ENCODE results near the gene SLC41A3.
"Not testable (repeated sequence)": the region's sequence is repeated elsewhere in the genome, so short reads cannot be mapped to it uniquely, and the experiment has no call there.

The SLC41A3 gene

DNA sequence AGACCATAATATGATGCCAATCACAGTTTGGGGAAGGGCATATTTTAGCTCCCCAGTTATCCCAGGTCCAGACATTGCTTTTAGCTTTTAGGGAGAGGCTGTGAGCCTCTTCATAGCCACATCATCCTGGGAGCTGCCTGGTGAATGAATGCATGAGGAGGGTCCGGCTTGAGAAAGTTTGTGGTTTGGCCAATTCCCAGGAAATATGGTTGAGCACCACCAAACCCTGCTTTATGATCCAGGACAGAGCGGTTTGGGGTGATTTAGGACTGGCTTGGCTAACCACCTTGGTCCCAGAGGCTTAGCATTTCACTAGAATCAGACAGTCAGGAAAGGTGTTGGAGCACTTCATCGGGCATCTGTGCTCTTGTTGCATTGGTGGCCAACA is 107.9 kb downstream of the SLC41A3 start:
- H3K9me3 ChIP-seq (ENCODE audit: control insufficient read depth, insufficient read depth, low read depth, low read length); POLR2A ChIA-PET; H3K4me3 ChIP-seq (ENCODE audit: low read depth, low read length); H3K36me3 ChIP-seq (ENCODE audit: control insufficient read depth in 2 of 2, insufficient read depth in 1 of 2, low read length in 2 of 2); CTCF ChIA-PET; H3K27ac ChIP-seq (ENCODE audit: extremely low read depth, low read depth, low read length); H3K4me1 ChIP-seq (ENCODE audit: control insufficient read depth, insufficient read depth, low read length): not testable (repeated sequence)

DNA sequence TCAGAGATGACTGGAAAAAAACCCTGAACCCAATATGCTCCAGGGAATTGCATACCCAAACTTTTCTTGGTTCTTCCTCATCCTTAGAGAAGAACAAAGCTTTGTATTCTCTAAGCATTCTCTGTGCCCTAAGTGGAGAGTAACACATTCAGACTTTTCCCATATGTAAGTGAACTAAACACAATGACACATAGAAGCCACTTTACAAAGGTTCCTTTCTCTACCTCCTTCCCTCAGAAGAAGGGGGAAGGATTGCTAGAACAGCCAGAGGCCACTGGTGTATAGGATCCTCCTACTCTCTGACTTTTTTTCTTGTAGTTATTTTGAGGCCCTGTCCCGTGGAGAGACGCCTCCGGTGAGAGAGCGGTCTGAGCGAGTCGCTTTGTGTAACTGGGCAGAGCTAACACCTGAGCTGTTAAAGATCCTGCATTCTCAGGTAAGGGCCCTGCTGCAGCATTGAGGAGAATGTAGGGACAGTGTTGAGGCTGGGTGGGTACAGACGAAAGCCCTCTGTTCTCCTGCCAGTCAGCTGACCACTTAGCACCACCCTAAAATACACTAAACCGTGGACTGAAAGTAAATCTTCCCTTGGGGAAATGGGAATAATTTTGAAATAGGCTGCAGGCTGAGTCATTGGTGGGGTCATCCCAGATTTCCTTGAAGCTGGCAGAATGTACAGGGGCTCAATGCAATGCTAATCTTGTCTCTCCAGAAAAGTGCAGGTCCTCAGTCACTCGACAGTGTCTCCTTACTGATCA is 108.5 kb downstream of the SLC41A3 start:
- H3K4me1 ChIP-seq (ENCODE audit: control insufficient read depth, insufficient read depth, low read length); H3K4me3 ChIP-seq (ENCODE audit: low read depth, low read length); H3K27ac ChIP-seq (ENCODE audit: extremely low read depth, low read depth, low read length); CTCF ChIA-PET; H3K36me3 ChIP-seq (ENCODE audit: control insufficient read depth in 2 of 2, insufficient read depth in 1 of 2, low read length in 2 of 2); POLR2A ChIA-PET; H3K9me3 ChIP-seq (ENCODE audit: control insufficient read depth, insufficient read depth, low read depth, low read length): not testable (repeated sequence)

DNA sequence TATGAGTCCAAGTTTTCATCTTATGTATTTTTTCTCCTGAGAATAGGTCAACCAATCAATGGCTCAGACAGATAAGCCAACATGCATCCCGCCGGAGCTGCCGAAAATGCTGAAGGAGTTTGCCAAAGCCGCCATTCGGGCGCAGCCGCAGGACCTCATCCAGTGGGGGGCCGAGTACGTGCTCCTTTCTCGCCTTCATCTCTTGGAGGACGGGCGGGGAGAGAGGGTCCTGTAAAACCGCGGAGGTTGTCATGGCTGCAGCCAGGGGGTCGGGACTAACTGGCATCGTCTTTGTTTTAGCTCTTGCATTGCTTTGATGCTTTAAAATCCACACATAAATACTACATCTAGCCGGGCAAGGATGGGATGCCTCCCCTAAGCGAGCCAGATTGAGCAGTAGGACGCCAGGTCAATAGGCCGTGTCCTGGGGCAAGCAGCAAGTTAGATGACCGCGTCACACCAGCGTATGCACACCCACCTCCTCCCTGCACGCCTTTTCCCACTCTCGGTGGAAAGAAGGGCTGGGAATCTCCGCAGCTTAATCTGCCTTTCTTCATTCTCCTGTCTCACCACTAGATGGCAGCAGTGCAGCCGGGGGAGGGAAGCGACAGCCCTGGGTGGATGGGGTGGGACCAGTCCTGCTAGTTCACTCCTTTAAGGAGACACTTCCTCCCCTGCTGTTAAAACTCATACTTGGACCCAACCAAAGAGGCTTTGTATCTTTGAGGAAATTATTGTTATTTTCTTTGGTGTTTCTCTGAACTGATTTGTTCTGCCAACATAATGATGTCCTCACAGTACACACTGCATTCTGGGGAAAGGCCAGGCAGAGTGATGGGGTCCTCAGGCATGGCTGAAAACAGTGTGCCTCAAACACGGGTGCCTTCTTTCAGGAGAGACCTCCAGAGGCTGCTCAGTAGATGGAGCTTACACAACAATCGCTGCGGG is 111.7 kb downstream of the SLC41A3 start:
- H3K9me3 ChIP-seq (ENCODE audit: control insufficient read depth, insufficient read depth, low read depth, low read length); H3K4me1 ChIP-seq (ENCODE audit: control insufficient read depth, insufficient read depth, low read length); POLR2A ChIA-PET; H3K27ac ChIP-seq (ENCODE audit: extremely low read depth, low read depth, low read length); H3K4me3 ChIP-seq (ENCODE audit: low read depth, low read length); H3K36me3 ChIP-seq (ENCODE audit: control insufficient read depth in 2 of 2, insufficient read depth in 1 of 2, low read length in 2 of 2): not testable (repeated sequence)
- TF ChIP-seq IKZF3 (tag by site-specific recombination; IDR thresholded peaks at IDR 0.05): 0 out of 2 replicates have a peak, but pooled peaks have one; percentile 34
- TF ChIP-seq, protein P1, sequence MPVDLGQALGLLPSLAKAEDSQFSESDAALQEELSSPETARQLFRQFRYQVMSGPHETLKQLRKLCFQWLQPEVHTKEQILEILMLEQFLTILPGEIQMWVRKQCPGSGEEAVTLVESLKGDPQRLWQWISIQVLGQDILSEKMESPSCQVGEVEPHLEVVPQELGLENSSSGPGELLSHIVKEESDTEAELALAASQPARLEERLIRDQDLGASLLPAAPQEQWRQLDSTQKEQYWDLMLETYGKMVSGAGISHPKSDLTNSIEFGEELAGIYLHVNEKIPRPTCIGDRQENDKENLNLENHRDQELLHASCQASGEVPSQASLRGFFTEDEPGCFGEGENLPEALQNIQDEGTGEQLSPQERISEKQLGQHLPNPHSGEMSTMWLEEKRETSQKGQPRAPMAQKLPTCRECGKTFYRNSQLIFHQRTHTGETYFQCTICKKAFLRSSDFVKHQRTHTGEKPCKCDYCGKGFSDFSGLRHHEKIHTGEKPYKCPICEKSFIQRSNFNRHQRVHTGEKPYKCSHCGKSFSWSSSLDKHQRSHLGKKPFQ (tag by site-specific recombination; IDR thresholded peaks at IDR 0.05): peak; percentile 68
- TF ChIP-seq ZNF335 (tag by site-specific recombination; conservative IDR thresholded peaks at IDR 0.05): peak; percentile 71
- 0 out of 2 replicates have a peak, but pooled peaks have one; percentile 23 for TF ChIP-seq EGR2 (tag by site-specific recombination; IDR thresholded peaks at IDR 0.05; ENCODE audit: low read depth)
- TF ChIP-seq, protein P2, sequence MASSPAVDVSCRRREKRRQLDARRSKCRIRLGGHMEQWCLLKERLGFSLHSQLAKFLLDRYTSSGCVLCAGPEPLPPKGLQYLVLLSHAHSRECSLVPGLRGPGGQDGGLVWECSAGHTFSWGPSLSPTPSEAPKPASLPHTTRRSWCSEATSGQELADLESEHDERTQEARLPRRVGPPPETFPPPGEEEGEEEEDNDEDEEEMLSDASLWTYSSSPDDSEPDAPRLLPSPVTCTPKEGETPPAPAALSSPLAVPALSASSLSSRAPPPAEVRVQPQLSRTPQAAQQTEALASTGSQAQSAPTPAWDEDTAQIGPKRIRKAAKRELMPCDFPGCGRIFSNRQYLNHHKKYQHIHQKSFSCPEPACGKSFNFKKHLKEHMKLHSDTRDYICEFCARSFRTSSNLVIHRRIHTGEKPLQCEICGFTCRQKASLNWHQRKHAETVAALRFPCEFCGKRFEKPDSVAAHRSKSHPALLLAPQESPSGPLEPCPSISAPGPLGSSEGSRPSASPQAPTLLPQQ (tag by site-specific recombination; IDR thresholded peaks at IDR 0.05): peak; percentile 93
- TF ChIP-seq, protein P3, sequence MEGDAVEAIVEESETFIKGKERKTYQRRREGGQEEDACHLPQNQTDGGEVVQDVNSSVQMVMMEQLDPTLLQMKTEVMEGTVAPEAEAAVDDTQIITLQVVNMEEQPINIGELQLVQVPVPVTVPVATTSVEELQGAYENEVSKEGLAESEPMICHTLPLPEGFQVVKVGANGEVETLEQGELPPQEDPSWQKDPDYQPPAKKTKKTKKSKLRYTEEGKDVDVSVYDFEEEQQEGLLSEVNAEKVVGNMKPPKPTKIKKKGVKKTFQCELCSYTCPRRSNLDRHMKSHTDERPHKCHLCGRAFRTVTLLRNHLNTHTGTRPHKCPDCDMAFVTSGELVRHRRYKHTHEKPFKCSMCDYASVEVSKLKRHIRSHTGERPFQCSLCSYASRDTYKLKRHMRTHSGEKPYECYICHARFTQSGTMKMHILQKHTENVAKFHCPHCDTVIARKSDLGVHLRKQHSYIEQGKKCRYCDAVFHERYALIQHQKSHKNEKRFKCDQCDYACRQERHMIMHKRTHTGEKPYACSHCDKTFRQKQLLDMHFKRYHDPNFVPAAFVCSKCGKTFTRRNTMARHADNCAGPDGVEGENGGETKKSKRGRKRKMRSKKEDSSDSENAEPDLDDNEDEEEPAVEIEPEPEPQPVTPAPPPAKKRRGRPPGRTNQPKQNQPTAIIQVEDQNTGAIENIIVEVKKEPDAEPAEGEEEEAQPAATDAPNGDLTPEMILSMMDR (tag by site-specific recombination; IDR thresholded peaks at IDR 0.05): 0 out of 2 replicates have a peak, but pooled peaks have one; percentile 27
- peak; percentile 94 for TF ChIP-seq ZFP69B (tag by site-specific recombination; IDR thresholded peaks at IDR 0.05)
- peak; percentile 59 for TF ChIP-seq ZNF654 (tag by site-specific recombination; IDR thresholded peaks at IDR 0.05; ENCODE audit: low read depth)
- CTCF ChIA-PET: interaction anchor here (0.6 to 1.3 kb wide), 8 partner anchors 11 to 649 kb away, joined by 3 to 5 read pairs (median 3); no protein-coding TSS in a partner anchor

DNA sequence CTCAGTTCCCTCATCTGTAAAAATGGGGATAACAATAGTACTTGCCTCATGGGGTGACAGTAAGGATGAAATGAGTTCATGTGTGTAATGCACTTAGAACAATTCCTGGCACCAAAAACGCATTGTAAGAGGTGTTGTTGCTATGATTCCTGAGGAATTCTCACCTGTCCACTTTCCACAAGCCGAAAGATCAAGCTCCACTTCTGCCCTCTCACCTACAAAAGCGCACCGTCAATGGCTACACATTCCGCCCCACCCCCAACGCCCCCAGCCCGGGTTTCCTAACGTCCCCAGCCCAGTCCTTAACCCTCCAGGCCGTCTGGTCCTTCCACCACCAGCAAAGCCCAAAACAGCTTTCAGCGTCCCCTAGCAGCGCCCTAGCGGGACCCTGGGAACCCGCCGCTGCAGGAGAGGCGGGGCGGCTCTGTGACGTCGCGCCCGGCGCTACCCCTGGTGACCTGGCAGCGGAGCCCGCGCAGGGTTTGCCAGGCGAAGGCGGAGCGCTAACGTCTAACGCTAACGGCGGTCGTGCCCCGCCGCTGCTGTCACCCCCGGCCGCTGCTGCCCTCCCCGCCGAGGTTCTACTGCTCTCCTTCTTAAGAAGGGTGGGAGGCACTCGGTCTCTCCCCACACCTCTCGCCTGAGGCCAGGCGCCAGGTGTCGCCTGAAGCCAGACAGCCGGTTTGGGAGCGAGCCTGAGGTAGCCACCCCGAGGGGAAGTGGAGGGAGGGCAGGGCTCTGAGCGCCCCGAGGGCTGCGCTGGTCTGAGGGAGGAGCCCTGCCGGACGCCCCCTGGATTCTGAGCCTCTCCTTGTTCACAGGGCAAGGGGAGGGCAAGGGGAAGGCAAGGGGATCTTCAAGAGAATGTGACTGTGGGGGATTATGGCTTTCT is 115.0 kb downstream of the SLC41A3 start, which contains the start of gene ROPN1B:
TSS of gene ROPN1B (plus strand) at position 478 of the 892 bp plus-strand sequence. CDS start 2,877 bp downstream, outside the sequence.
- CTCF ChIA-PET, POLR2A ChIA-PET: not testable (repeated sequence)

DNA sequence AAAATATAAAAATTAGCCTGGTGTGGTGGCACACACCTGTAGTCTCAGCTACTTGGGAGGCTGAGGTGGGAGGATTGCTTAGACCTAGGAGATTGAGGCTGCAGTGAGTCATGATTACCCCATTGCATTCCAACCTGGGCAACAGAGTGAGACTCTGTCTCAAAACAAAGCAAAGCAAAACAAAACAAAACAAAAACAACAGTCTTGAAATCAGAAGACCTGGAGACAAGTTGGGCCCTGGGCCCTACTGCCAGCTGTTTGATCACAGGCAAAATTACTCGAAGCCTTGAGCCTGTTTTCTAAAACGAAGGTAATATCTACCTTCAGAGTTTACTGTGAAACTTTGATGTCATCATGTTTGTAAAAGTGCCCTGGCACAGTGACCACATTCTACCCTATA is 115.8 kb downstream of the SLC41A3 start:
- H3K9me3 ChIP-seq (ENCODE audit: control insufficient read depth, insufficient read depth, low read depth, low read length); H3K36me3 ChIP-seq (ENCODE audit: control insufficient read depth in 2 of 2, insufficient read depth in 1 of 2, low read length in 2 of 2); POLR2A ChIA-PET; H3K27ac ChIP-seq (ENCODE audit: extremely low read depth, low read depth, low read length); H3K4me3 ChIP-seq (ENCODE audit: low read depth, low read length); CTCF ChIA-PET; H3K4me1 ChIP-seq (ENCODE audit: control insufficient read depth, insufficient read depth, low read length): not testable (repeated sequence)

More for the DNA sequence above, 115.0 kb downstream of the SLC41A3 start, which contains the start of gene ROPN1B:
- not testable (repeated sequence) for H3K4me3 ChIP-seq (ENCODE audit: low read depth, low read length); H3K36me3 ChIP-seq (ENCODE audit: control insufficient read depth in 2 of 2, insufficient read depth in 1 of 2, low read length in 2 of 2); H3K9me3 ChIP-seq (ENCODE audit: control insufficient read depth, insufficient read depth, low read depth, low read length); H3K4me1 ChIP-seq (ENCODE audit: control insufficient read depth, insufficient read depth, low read length); H3K27ac ChIP-seq (ENCODE audit: extremely low read depth, low read depth, low read length)

All from HEK293 (cell line).